AG09309 (cell line): ENCODE data around the gene CPT1C.

Source experiments
- DNase-seq: peaks from one replicate; pipeline ENCODE4 v3.0.0-alpha.2; 2010; ENCODE audit warnings: low read depth
- H3K4me3 ChIP-seq: 2 replicates; pipeline ENCODE4 v1.5.1; 2011; ENCODE audit warnings: mild to moderate bottlenecking, low read depth, low read length, moderate library complexity; ENCODE audit not compliant: control insufficient read depth
- TF ChIP-seq, protein P1 (sequence below): IDR thresholded peaks from 2 replicates; pipeline ENCODE4 v1.5.1; 2011; ENCODE audit warnings: mild to moderate bottlenecking, low read depth, low read length, inconsistent platforms; ENCODE audit not compliant: insufficient read depth, control insufficient read depth; ENCODE audit errors: missing control alignments

The CPT1C gene

DNA sequence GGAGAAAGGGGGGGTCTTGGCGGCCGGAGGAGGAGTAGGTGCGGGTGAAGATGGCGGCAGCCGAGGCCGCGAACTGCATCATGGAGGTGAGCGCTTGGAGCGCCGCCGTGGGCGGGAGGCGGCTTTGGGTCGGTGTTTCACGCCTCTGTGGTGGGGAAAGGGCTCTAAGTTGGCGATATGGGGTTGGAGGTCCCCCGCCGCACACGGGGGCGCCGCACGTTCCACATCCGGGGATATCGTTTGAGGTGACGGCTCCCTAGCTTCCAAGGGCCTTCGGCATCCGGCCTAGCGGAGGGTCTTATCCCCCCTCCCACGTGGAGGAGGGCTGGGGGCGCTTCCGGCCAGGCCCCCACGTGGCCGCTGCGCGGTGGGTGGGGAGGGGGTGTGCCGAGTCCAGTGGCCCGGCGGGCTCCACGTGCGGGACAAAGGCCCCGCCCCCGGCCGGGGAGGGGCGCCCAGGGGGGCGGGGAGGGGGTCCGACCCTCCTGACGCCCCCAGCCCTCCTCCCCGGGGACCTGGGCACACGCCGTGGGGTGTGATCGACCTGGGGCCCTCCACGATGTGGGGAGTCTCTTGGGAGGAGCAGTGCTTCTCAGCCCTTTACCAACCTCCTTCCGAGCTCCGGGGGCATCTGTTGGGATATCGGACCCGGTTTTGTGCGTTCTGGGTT lies 13.6 kb upstream of the CPT1C start, which contains the start of gene PRMT1:
Gene PRMT1, plus strand, starts transcription at position 41 of the 670 bp plus-strand sequence. Its CDS starts 10 bp downstream, at position 51.
- TF ChIP-seq, protein P1, sequence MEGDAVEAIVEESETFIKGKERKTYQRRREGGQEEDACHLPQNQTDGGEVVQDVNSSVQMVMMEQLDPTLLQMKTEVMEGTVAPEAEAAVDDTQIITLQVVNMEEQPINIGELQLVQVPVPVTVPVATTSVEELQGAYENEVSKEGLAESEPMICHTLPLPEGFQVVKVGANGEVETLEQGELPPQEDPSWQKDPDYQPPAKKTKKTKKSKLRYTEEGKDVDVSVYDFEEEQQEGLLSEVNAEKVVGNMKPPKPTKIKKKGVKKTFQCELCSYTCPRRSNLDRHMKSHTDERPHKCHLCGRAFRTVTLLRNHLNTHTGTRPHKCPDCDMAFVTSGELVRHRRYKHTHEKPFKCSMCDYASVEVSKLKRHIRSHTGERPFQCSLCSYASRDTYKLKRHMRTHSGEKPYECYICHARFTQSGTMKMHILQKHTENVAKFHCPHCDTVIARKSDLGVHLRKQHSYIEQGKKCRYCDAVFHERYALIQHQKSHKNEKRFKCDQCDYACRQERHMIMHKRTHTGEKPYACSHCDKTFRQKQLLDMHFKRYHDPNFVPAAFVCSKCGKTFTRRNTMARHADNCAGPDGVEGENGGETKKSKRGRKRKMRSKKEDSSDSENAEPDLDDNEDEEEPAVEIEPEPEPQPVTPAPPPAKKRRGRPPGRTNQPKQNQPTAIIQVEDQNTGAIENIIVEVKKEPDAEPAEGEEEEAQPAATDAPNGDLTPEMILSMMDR = no peak
- H3K4me3 ChIP-seq = peak within 1 kb of the TSS; percentile 97
- no peak for DNase-seq

DNA sequence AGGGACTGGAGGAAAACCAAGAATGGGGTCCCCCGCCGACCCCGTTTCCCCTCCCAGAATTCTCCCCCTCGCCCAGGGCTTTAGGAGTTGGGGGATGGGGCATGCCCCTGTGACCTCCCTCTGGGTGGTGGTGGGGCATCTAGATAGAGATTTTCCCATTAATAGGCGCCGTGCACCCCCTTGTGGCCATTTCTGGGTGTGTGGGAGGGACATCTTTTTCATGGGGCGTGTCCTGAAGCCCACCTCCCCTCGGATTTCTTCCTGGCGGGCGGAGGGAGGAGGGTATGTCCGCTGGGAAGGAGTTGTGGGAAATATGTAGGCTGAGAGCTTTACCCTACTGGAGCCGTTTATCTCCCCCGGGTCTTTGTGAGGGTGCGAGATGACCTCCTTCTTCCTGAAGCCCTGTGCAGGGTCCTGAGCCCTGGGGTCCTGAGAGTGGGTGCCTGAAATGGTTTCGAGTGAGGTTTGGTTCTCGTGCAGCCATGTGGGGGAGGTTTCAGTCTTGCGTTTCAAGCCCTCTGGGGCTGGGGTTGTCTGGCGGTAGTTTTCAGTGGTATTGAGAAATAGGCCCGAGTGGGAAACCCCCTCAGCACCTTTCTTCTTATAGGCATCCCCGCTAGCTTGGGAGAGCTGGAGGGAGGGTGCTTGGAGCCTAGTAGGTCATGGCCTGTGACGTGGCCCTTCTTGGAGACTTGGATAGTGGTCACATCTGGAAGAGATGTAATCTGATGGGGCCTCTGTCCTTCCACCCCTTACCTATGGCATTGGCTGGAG lies 12.8 kb upstream of the CPT1C start:
- peak overlapping the region; percentile 97 for H3K4me3 ChIP-seq
- no peak for DNase-seq
- TF ChIP-seq, protein P1 = peak; percentile 67

- DNase-seq = no peak
- H3K4me3 ChIP-seq = no peak overlapping the region
- TF ChIP-seq, protein P1 = no peak
Observed at GRCh38 chr19:49678985-49679770, 11.7 kb upstream of the CPT1C start.

- no peak overlapping the region for H3K4me3 ChIP-seq
- DNase-seq = no peak
- TF ChIP-seq, protein P1 = no peak
Observed at GRCh38 chr19:49679771-49680413, 11.0 kb upstream of the CPT1C start.

DNA sequence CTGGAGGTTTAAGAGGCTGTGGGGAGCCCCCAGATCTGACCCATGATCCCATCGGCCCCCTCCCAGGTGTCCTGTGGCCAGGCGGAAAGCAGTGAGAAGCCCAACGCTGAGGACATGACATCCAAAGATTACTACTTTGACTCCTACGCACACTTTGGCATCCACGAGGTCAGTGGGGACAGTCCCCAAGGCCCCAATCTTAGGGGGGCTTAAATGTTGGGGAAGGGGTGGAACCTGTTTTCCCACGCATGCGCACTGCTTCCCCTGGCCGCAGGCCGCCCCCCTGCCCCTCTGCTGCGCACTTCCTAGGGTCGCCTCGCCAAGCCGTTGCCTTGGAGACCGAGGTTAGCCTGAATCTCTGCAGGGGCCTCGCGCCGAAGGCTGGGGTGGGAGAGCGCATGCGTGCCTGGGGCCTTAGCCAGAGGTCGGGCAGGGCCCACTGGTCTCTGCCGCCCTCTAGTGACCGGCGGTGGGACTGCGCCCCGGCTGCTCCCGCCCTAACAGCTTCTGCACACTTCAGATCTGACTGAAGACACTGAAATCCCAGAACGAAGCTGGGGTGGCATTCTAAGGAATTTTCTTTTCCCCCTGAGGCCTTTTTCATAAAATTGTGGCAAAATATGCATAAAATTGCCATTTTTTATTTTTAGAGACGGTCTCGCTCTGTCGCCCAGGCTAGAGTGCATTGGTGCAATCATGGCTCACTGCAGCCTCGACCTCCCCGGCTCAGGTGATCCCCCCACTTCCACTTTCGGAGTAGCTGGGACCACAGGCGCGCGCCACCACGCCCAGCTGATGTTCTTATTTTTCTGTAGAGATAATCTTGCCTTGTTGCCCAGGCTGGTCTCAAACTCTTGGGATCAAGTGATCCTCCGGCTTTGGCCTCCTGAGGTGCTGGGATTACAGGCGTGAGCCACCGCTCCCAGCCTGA lies 10.2 kb upstream of the CPT1C start:
- TF ChIP-seq, protein P1 = peak; percentile 100
- no peak for DNase-seq

DNA sequence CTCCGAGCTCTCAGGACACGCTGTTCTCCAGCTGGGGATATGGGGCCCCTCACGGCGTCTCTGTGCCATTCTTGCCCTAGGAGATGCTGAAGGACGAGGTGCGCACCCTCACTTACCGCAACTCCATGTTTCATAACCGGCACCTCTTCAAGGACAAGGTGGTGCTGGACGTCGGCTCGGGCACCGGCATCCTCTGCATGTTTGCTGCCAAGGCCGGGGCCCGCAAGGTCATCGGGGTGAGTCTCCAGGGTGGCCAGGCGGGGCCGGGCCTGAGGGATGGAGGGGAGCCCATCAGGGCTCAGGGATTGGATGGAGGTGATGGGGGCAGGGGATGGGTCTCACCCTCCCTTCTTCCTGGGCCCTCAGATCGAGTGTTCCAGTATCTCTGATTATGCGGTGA lies 9.1 kb upstream of the CPT1C start:
- TF ChIP-seq, protein P1 = no peak
- no peak for DNase-seq
- H3K4me3 ChIP-seq = no peak overlapping the region

More for the DNA sequence above, 10.2 kb upstream of the CPT1C start:
- no peak overlapping the region for H3K4me3 ChIP-seq
